T-helper 2 cell treated with Interferon-gamma antibody and Interleukin-4, amounts not matched to agents 100 ng/mL and 5 ng/mL, for 36 hours (primary cell): ENCODE measurements around the gene MTR. TPM values are rescaled to one million over a fixed set of nuclear protein-coding genes. Genes with fewer than 3 reads are reported as not detected.
"Not testable (repeated sequence)": the region's sequence is repeated elsewhere in the genome, so short reads cannot be mapped to it uniquely, and the experiment has no call there.

Source experiments
- intact Hi-C: fragments of 100-400 bp; cut with micrococcal nuclease; formaldehyde crosslinking; loops from one replicate; pipeline ENCODE4 v1.15.1; 2023
- total RNA-seq: library from RNA; stranded (reverse); gene quantifications from 2 replicates; pipeline ENCODE4 v1.2.3, GENCODE V29; 2022

Gene MTR
- total RNA-seq, 1 donor from 2014 or later = 39.9 TPM

DNA sequence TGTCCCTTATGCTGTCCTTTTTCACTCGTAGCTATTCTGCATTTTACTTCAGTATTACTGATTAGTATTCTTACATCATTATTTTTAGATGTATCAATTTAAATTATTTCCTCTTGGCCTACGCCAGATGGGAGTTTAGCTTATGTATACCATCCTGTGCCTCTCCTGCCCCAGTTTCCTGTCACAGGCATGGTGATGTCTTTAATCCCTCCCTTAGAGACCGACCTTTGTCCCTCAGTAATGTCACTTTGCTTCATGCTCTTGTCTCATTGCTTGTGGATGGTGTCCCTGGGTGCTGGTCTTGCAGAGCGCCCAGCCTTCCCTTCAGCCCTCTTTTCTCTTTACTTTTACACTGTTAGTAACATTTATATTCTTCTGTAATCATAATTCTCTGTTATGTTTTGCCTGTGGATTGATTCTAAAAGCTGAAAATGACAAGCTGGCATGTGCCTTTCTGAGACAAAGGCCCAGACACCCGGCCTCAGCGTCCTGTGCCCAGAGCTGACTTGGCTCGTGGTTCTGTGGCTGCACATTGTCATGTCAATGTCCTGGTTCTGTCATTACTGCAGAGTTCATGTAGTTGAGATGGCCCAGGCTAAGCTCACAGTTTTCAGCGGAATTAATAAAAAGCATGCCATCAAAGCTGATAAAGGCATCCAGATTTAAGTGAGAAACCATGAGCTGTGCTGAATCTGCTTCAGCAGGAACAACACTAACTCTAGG lies 100.7 kb downstream of the MTR start:
- intact Hi-C loops = no loop called here

GRCh38 chr1:236896716-236897115 lies 101.6 kb downstream of the MTR start:
- intact Hi-C loops = no loop called here

DNA sequence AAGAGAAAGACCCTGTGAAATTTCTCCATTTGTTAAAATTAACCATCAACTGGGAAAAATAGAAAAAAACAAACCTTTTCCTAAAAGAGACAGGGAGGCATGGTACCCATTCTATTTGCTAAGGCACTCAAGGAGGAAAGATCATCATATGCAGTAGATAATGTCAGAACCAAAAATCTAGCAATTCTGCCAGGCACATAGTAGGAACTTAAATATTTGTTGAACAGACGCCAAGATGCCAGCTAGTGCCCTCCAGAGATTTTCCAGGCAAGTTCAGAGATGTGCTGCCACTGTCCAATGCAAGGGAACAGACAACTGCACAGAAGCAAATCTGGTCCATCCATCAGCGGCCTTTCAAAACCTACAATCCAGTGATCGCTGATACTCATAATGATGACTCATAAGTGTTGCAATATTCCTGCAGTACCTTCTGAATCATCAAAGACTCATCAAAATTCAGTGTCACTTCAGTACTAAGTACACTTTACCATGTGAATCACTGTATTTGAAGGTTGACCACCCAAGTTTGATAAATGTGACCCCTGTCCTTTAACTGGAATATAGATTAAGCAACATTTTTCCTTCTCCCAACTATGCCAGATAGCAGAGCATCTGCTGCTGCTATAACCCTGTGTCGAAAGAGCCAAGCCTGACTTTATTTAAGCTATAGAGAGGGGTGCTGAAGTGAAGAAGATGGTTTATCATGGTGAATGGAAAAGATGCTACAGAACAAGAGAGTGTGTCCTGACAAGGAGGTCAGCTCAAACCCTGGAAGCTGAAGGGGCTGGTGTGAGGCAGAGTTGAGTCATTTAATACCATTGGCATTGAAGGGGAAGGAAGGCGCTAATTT lies 110.0 kb downstream of the MTR start:
- intact Hi-C loops = no loop called here

DNA sequence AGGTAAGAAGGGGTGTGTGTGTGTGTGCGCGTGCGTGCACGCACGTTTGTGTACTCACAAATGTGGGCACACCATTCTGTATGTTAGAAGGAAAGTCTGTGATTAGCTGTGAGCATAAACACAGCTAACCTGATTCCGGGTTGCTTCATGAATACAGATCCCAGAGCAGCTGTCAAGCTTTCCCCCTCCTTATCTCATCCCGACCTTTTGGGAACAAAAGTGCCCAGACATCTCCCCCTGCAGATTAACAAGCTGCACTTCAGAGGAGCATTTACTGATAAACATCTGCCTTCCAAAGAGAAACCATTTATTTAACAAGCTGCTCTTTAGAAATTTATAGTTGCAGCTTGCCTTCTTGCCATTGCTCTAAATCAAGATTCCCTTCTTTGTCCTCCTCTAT lies 112.1 kb downstream of the MTR start:
- intact Hi-C loops = no loop called here

GRCh38 chr1:236908669-236909068 lies 113.6 kb downstream of the MTR start:
- intact Hi-C loops = no loop called here

- intact Hi-C loops = not testable (repeated sequence)
Measured at GRCh38 chr1:236911047-236911446, 116.0 kb downstream of the MTR start.

- intact Hi-C loops = no loop called here
Measured at GRCh38 chr1:236913371-236914037, 118.4 kb downstream of the MTR start.

DNA sequence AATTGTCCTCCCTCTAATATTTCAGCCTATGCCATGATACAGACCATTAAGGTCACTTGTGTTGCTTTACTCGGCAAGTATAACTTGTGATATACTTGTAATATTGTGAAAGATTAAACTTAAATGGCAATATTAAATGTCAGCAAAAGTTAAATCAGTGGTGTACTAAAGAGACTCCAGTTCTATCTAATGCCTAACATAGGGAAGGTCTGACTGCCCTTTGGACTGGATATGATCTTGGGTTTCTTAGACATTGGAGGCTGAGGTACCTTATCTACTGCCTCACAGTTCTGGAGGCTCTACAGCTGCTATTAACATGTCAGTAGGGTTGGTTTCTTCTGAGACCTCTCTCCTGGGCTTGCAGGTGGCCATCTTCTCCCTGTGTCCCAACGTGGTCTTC lies 119.3 kb downstream of the MTR start:
- intact Hi-C loops = no loop called here

DNA sequence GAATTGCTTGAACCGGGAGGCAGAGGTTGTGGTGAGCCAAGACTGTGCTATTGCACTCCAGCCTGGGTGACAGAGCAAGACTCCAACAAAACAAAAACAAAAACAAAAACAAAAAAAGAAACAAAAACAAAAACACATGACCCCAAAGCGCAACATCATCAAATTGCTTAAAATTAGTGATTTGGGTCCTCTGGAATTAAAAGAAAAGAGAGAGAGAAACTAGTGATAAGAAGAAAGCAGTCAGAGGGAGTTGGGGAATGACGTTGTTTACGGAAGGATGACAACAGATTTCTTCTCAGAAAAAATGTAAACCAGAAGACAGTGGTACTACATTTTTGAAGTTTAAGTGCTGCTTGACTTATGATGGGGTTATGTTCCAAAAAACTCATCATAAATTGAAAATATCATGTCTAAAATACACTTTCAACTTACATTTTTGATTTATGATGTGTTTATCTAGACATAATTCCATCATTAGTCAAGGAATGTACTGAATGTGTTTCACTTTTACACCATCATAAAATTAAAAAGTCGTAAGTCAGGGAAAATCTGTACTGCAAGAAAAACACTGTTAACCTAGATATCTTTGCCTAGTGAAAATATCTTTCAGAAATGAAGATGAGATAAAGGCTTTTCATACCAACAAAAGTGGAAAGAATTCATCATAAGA lies 121.2 kb downstream of the MTR start:
- intact Hi-C loops = no loop called here

GRCh38 chr1:236917448-236917847 lies 122.4 kb downstream of the MTR start:
- intact Hi-C loops = no loop called here

GRCh38 chr1:236920286-236920894 lies 125.3 kb downstream of the MTR start:
- intact Hi-C loops = no loop called here

- intact Hi-C loops = no loop called here
Measured at GRCh38 chr1:236921610-236922009, 126.5 kb downstream of the MTR start.

- intact Hi-C loops = no loop called here
Measured at GRCh38 chr1:236922190-236922589, 127.1 kb downstream of the MTR start.

GRCh38 chr1:236925386-236925785 lies 130.3 kb downstream of the MTR start:
- intact Hi-C loops = no loop called here

DNA sequence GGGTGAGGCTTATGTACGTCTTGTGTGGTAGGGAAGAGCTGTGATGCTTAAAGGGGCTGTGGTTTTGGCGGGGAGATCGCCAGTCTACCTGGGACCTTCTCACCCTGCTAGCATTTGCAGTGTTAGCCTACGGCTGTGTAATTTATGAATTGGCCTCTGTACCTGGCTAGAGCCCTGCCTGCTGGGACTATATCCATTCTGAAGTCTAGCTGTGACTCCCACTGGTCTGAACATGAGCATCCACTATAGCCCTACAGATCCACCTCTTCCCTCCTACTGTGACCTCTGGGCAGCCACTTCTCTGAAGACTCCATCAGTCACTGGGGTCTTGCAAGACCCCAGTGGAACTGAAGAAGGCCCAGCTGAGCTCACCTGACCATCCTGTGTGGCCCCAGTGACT lies 135.4 kb downstream of the MTR start:
- intact Hi-C loops = no loop called here

DNA sequence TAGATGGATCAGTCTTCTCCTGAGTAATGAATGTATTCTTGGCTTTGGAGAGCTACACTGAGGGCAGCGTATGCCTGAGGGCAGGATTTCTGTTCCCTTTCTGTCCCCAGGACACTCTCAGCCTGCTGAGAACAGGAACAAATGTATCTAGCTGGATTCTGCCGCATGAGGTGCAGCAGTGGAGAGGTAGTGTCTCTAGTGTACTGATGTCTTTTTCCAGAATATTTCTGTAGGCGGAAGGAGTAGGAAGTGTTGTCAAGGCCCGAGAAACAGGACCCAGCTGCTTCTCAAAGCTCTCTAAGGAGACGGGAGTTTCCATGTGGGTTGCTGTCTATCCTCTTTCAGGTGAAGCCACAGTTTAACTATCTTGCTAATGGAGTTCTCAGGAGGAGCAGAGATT lies 143.7 kb downstream of the MTR start:
- intact Hi-C loops = no loop called here

DNA sequence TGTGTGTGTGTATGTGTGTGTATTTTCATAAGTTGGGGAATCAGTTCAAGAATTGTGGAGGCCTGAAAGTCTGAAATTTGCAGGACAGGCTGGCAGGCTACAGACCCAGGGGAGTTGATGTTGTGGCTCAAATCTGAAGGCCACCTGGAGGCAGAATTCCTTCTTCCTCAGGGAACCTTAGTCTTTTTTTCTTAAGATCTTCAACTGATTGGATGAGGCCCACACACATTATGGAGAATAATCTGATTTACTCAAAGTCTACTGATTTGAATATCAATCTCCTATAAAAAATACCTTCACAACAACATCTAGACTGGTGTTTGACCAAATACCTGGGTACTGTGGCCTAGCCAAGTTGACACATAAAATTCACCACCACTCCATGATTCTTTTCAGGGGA lies 147.3 kb downstream of the MTR start:
- intact Hi-C loops = no loop called here

DNA sequence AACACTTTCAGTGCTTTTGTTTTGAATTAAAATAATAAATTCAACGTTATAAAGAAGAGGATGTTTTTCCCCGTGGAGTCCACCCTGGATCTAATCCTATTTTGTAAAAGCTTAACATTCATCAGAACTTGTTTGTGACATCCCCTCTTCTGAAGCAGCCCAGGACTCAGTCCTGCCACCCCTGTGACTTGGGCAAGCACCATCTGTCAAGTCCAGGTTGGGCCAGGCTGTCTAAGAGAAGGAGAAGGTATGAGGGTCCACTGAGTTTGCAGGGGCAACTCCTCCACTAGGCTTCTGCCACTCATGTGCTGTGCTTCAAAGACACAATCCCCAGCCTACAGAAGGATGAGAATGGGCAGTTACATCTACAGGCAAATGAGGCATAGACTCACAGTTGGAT lies 149.5 kb downstream of the MTR start:
- intact Hi-C loops = no loop called here

GRCh38 chr1:236945002-236945401 lies 149.9 kb downstream of the MTR start:
- intact Hi-C loops = no loop called here

- intact Hi-C loops = no loop called here
Measured at GRCh38 chr1:236947794-236948193, 152.7 kb downstream of the MTR start.

GRCh38 chr1:236948381-236948780 lies 153.3 kb downstream of the MTR start:
- intact Hi-C loops = no loop called here
